HG03025 (cell line): ENCODE measurements around the gene TBX6.

Experiments
- ATAC-seq: cut with Tn5 transposase; IDR thresholded peaks from one replicate; pipeline ENCODE4 v1.9.1; 2021; ENCODE audit warnings: mild to moderate bottlenecking, moderate library complexity; ENCODE audit not compliant: unreplicated experiment, low FRiP score

Gene TBX6

DNA sequence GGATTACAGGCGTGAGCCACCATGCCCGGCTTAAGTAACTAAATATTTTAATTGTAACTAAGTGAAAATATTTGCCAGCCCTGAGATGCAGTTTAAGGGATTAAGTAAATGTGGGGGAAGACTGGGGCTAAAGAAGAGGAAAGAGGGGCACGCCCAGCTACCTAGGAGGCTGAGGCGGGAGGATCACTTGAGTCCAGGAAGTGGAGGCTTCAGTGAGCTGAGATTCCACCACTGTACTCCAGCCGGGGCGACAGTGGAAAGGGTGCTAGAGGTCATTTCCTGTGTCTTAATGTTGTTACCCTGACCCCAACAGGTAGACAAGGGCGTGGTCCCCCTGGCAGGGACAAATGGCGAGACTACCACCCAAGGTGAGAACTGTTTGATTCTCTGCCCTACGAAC lies 23.4 kb downstream of the TBX6 start:
- ATAC-seq, result no peak

DNA sequence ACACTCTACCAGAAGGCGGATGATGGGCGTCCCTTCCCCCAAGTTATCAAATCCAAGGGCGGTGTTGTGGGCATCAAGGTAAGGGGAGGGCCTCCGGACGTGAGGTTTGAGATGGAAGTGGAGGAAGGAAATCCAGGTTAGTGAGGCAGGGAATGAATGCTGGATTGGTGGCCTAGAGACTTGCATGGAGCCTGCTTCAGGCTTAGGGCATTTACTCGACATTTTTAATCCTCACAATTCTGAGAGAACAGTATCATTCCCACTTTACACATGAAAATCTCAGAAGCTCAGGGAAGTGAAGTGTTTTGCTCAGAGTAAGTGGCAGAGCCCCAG lies 24.2 kb downstream of the TBX6 start:
- ATAC-seq, result no peak

DNA sequence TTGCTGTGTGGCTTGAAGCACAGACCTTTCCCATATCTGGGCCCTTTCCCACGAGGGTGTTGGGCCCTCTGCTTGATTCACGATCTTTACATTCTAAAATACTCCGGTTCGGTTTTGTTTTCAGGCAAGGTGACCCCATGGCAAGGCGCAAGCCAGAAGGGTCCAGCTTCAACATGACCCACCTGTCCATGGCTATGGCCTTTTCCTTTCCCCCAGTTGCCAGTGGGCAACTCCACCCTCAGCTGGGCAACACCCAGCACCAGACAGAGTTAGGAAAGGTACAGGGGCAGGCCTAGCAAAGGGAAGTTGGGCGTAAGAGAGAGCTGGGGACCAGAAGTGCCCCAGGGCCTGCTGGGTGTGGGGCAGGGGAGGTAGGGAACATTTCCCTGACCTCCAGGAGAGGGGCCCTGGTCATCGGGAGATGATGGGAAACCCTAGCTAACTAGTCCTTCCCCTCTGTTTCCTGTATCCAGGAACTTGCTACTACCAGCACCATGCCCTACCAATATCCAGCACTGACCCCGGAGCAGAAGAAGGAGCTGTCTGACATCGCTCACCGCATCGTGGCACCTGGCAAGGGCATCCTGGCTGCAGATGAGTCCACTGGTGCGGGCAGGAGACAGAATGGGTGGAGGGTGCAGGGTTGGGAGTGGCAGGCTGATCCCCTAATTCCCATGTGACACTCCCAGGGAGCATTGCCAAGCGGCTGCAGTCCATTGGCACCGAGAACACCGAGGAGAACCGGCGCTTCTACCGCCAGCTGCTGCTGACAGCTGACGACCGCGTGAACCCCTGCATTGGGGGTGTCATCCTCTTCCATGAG lies 24.8 kb downstream of the TBX6 start:
- ATAC-seq, result no peak

DNA sequence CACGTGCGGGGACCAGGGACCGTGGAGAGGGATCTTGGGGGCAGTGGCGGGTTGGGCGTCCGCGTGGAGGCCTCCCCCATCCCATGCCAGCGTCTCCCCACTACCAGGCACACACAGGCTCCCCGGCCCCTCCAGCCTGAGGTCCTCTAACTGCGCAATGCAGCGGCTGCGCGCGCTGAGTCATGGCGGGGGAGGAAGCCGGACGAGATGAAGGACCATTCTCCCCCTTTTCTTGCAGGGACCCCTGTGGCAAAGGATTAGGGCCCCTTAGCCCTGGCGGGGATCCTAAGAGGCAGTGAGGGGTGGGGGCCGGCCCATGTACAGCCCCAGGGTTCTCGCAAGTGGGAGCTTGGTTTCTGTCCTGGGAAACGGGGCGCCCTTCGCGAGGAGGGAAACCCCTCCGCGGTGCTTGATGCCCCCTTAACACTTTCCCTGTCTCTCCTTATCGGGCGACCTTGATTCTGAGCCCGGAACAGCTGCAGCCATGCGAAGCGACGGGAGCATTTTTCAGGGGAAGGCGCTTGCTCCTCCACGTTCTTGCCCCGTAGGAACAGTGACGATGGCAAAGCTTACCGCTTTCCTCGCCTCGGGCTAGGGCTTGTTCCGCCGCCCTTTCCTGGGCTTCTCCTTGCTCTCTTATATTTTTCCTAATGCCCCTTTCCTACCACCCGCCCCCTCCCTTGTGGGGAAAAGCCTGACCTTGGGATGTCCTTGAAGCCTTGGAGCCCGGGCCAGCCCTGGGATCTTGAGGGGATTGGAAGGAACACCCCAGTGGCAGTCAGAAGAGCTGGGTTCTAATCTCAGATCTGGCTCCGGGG lies 25.6 kb downstream of the TBX6 start:
- no peak for ATAC-seq

DNA sequence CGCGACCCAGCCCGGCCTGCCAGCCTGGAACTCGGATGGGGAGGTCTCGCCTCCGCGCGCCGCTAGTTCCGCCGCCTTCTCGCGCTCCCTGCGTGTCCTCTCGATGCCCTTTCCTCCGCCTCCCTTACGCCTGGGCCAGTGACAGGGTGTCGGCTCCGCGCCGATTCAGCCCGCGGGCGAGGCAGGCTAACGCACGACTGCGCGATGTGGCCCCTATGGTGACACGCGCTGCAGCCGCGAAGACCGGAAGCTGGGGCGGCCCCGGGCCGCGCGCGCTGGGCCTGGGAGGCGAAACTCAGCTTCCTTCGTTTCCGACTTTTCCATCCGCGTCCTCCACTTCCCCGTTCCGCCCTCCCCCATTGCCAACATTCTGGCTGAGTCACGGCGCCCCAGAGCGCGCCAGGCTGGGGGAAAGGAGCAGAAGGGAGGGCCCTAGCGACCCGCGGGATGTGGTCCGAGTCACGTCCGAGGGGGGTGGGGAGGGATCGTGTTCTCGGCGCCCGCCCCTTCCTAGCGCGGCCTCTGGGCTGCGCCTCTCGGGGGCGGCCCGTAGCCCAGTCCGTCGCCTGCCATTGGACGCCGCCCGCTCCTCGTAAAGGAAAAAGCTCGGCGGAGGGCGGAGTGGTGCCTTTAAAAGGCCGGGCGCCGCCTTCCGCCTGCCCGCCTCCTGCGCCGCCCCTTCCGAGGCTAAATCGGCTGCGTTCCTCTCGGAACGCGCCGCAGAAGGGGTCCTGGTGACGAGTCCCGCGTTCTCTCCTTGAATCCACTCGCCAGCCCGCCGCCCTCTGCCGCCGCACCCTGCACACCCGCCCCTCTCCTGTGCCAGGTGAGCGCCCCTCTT lies 26.4 kb downstream of the TBX6 start, which contains the start of gene ALDOA:
Gene ALDOA, plus strand, starts transcription at position 659 of the 841 bp plus-strand sequence. CDS start 1,138 bp downstream, outside the sequence.
- peak; percentile 75 for ATAC-seq

DNA sequence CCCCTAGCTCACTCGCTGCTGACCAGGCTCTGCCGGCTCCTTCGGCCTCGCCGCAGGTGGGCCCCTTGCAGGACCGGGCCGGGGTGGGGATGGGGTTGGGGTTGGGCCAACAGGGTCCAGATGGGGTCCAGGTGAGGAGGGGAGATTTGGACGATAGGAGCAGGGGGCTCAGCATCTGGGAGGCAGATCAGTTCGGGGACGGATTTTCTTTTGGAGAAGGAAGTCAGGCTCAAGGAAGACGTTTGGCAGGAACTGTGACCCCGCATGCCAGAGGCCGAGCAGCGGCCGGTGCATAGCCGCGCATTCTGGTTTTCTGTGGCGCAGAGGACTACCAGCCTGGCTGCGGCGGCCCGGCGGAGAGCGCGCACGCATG lies 27.0 kb downstream of the TBX6 start:
- no peak for ATAC-seq

DNA sequence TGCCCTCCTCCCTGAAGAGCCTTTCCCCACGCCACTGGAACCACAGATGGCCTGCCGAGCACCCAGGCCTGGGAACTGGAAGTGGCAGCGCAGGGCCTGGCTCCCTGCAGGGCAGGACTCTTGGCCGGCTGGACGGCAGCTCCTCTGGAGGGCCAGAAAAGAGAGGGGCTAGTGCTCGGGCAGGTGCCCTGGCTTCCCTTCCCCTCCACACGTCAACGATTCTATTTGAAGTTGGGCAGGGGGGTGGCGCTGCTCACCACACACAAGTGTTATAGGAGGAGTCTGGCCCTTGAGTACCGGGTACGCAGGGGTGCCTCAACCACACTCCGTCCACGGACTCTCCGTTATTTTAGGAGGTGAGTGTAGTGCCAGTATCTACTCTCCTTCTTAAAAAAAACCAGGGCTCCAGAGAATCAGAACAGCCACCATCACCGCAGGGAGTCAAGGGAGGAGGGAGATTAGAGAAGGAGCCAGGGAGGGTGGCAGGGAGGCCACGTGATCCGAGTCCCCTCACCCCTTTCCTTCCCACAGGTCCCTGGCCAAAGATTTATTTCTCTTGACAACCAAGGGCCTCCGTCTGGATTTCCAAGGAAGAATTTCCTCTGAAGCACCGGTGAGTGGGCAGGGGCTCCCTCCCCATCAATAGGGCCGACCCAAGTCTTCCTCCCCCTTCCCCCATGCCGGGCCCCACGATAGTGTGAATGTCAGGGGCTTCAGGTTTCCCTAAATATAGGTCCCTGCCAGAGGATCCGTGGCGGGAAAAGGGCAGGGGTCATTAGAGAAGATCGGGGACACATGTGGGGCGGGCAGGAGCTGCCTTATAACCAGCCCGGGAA lies 27.6 kb downstream of the TBX6 start:
- ATAC-seq, result no peak

DNA sequence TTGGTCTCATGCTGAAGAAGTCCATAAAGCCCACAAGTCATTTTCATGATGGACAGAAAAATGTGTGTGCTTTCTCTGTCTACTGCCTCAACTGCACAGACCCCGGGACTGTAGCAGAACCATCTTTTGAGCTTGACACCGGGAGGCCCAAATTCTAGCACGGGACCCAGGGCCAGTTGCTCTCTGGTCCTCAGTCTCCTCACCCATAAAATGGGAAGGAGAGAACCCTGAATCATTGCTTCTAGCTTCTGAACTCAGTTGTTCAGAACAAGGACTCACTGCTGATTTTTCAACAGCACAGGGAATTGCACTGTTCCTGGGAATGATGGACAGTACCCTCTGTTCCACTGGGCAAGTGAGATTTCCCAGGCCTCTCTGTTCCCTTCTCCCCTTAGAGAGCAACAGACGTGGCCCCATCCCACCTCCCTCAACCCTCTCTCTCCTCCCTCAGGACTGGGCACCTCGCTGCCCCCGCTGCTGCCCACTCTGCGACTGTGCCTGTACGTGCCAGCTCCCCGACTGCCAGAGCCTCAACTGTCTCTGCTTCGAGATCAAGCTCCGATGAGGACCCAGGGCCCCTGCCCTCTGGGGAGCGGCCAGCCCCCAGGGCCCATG lies 28.3 kb downstream of the TBX6 start:
- no peak for ATAC-seq

DNA sequence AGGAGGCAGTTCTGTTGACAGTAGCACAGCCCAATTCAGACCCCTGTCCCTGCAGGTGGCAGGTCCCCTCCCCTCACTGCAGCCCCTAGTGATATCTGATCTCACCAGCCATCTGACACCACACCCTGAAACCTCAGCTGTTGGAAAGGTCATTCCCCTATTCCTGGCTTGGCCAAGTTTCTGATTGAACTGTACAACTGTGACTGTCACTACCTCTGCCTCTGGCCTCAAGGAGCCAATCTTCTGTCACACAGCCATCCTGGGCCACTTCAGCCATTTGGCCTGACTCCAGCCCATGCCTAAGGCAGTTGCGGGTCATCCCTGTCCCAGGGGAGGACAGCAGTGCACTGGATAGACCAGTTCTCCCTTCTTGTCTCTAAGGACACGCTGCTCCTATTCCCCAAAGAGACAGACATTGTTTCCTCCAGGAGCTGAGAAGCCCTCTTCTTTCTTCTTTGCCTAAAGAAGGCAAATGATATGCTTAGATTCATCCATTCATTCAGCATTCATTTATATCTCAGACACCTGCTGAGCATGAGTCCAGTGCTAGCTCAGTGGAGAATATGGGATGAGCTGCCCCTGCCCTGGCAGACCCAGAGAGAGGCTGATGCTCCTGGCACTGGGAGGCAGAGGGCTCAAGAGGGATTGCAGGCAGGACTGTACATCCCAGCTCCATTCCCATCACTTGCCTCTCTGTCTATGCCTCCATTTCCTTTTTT lies 30.7 kb downstream of the TBX6 start:
- no peak for ATAC-seq

DNA sequence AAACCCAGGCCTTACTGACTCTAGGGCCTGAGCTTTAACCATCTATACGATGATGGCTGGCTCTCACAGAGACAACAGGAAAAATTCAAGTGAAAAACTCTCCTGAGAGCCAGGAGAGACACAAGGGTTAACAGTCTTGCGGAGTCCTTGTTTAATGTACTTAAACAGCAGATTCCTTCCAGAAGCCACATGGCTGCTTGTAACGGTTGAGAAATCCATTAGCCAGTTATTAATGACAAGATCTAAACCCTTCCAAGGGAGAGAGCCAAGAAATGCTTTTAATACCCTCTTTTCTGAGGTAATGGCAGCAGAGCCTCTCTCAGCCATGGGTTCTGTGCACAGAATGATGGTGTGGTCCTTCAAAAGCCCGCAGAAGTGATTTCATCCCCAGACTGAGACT lies 31.4 kb downstream of the TBX6 start:
- ATAC-seq, result no peak

DNA sequence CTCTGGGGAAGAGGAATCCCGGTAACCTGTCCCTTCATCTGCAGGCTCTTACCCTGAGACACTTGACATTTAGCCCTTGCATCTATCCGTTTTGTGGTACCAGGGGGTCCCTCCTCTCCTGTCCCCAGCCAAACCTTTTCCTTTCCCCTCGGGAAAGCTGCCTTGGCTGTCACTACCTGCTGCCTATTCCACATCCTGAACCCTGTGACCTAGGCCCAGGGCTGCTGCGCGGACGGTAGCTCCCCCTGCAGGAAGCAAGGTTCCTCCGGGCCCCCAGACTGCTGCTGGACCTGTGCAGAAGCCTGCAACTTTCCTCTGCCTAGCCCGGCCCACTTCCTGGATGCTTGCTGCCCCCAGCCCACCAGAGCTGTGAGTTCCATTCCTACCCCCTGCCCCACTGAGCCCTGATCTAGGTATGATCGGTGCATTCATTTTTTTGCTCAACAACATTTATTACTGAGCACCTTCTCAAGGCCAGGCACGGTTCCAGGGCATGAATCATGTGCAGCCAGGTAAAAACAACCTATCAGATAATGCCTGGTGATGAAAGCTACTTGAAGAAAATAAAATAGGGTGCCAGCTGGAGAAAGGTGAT lies 36.7 kb downstream of the TBX6 start:
- no peak for ATAC-seq

DNA sequence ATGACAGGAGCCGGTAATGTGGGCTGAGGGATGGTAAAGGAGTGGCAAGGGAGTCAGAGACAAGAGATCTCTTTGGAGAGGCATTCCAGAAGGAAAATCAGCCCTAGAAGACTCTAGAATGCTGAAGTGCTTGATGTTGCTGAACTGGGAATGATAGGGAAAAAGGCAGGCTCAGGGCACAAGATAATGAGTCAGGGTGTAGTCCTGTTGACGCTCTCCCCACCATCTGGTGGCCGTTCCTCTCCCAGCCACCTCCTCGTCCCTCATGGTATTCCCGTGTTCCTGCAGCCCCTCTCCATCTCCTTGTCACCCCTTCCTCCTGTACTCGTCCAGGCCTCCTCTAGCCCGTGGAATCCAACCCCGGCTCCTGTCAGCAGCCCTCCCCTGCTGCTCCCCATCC lies 37.3 kb downstream of the TBX6 start:
- ATAC-seq, result no peak

DNA sequence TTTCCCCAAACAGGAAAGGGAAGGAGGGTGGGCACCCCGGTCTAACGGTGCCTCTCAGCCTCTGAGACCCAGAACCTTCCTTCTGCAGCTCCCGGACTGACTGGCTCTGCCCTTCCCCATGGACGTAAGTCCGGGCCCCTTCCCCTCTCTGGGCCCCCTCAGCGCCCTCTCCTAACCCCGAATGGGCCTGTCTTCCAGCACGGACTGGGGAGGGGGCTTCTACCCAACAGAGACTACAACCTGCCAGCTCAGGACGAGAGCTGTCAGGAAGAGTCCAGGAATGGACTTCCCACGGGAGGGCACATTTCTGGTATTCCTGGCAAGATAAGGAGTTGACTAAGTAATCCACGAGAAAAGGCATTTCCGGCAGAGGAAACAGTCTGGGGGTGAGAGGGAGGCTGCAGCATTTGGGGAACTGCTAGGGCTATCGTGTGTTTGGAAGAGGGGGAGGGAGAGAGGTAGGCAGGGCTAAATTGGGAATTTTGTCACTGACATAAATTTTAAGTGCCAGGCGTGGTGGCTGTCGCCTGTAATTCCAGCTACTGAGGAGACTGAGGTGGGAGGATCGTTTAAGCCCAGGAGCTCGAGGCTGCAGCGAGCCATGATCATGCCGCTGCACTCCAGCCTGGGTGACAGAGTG lies 38.2 kb downstream of the TBX6 start:
- no peak for ATAC-seq

DNA sequence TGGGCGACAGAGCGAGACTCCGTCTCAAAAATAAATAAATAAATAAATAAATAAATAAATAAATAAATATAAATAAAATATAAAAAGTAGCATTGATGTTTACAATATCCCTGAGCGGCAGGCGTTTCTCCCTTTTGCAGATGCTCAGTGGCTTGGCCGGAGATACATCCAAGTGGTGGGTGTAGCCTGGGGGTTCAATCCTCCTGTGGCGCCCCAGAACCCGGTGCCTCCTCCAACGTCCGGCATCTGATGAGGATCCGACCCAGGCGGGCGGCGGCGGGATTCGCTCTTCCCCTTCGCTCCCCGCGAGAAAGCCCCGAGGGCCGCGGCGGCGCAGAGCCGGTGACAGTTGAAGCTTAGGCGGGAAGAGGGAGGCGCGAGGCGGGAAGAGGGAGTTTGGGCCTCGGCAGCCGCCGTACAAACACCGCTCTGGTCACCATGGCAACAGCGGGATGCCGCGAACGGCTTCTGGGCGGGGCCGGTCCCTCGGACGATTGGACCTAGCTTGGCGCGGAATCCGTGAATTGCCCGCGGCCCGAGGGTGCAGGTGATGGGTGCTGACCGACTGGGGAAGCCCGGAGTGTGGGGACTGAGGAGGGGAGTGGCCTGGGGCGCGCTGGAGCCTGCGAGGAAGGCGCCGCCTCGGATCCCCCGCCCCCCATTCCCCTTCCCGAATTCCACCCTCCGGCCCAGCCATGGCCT lies 38.9 kb downstream of the TBX6 start:
- ATAC-seq, result no peak

DNA sequence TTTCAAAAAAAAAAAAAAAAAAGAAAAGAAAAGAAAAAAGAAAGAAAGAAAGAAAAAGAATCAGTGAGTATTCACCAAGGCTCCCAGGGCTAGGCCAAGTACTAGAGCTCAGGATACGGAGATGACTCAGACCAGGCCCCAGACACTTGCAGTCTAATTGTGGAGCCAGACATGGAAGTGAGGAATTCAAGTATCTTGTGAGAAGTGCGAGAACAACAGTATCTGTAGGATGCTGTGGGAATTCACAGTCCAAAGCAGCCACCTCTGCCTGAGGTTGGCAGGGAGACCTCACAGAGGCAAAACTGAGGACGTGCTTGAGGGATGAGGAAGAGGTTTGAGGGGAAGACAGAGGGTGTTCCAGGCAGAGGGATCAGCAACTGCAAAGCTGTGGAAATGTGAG lies 40.2 kb downstream of the TBX6 start:
- no peak for ATAC-seq

DNA sequence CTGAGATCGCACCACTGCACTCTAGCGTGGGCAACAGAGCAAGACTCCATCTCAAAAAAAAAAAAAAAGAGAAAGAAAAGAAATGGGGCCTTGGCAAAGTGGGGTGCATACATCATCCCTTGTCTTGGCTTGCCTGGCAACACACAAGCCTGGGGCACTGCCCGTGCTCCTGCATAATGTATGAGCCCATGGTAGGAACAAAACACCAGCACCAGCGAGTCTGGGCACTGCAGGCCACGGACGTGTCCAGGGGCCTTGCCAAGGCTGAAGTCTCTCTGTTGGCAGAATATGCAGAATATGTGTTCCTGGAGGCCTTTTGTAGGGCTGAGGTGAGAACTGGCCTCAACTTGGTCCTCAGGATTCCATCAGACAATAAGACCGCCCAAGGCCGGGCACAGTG lies 41.9 kb downstream of the TBX6 start:
- no peak for ATAC-seq

DNA sequence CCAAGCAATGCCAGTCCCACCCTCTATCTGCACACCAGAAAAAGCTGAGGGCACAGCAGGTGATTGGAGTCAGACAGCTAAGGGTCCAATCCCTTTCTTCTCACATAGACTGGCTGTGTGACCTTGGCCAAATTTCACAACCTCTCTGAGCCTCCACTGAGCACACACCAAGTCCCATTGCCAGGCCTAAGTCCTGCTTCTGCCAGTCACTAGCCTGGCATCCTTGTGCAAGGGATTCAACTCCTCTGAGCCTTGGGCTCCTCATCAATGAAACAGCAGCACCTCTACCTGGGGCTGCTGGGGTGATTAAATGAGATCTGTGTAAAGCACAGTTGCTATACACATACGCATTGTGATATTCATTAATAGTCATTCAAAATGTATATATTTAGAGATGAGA lies 45.1 kb downstream of the TBX6 start:
- ATAC-seq, result no peak

DNA sequence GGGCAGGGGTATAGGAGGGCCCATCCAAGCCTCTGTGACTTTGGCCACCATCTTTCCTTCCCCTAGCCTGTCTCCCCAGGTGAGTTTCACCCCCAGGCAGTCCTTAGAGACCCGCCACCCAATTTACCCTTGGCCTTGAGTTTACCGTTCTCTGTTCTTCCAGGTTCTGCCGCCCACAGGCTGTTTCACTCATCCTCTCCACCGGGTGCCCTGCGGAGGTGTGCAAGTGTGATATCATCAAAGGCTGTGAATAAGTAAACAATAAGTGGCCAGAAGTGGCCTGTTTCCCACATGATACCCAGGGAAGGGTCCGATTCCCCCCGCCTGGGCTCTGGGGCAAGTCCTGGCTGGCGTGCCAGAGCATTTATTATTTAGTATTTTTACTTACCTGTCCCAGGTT lies 45.5 kb downstream of the TBX6 start:
- ATAC-seq, result no peak
